Measurements from ENCODE around the gene DRC7. TPM values are rescaled to one million over a fixed set of nuclear protein-coding genes. Genes with fewer than 3 reads are reported as not detected.

DRC7 gene
- total RNA-seq, 1 experiment from 2014 or later = 0.85 TPM

GRCh38 chr16:57781349-57781740 is 86.7 kb downstream of the DRC7 start:
- CTCF ChIA-PET = no interaction called here
- intact Hi-C loops (cut with micrococcal nuclease; ENCODE audit: unreplicated experiment) = no loop called here
- H3K27ac ChIP-seq = no peak overlapping the region
- no peaks in the 10 kb centered on the region for H3K27me3 ChIP-seq (ENCODE audit: insufficient read depth, low read depth)
- TF ChIP-seq EZH2 (IDR thresholded peaks at IDR 0.05; ENCODE audit: low read depth) = no peak
- no peak for TF ChIP-seq CTCF (conservative IDR thresholded peaks at IDR 0.05)
- peaks cover 4% of the 10 kb centered on the region; the same call in 1 of the 2 replicates for H3K79me2 ChIP-seq (ENCODE audit: low read depth)
- no peak overlapping the region for H2AFZ ChIP-seq
- no peak overlapping the region for H3K4me2 ChIP-seq
- no peak overlapping the region for H3K4me3 ChIP-seq
- H3F3A ChIP-seq (ENCODE audit: insufficient read depth, low read depth) = peaks cover 29% of the 10 kb centered on the region; the same call in 1 of the 2 replicates
- H3K36me3 ChIP-seq (ENCODE audit: low read depth) = peaks cover 17% of the 10 kb centered on the region
- H3K4me1 ChIP-seq (replicated peaks; ENCODE audit: insufficient read depth) = peaks cover 31% of the 10 kb centered on the region
- POLR2A ChIA-PET (ENCODE audit: unreplicated experiment) = no interaction called here
- DNase-seq = no peak
- no peaks in the 10 kb centered on the region for H4K20me1 ChIP-seq (ENCODE audit: insufficient read depth)
- no TSS peak for BruUV-seq (replicated peaks)
- H3K9me2 ChIP-seq (ENCODE audit: insufficient read depth) = no peaks in the 10 kb centered on the region
- no peaks in the 10 kb centered on the region; the same call in 1 of the 2 replicates for H3K9me3 ChIP-seq (ENCODE audit: insufficient read depth, low read depth)

Small RNAs within 50 kb of the gene (microRNA-seq; reads per million reads assigned to microRNA genes)
- not detected for gene MIR6772 (ENCODE audit: borderline number of aligned reads, borderline replicate concordance)

Other genes starting within 250 kb of the DRC7 start
- 51.4 and 56.4 TPM in 2 replicates for gene CIAPIN1, start 247.4 kb upstream of the DRC7 start, total RNA-seq (2021)
- 53.5 and 58.3 TPM in 2 replicates for gene COQ9, start 247.3 kb upstream of the DRC7 start, total RNA-seq (2021)
- gene POLR2C, start 232.1 kb upstream of the DRC7 start, total RNA-seq (2021) = 47.3 and 47.8 TPM in 2 replicates
- gene DOK4, start 208.3 kb upstream of the DRC7 start, total RNA-seq (2021) = 27.4 and 38.7 TPM in 2 replicates
- gene CCDC102A, start 158.2 kb upstream of the DRC7 start, total RNA-seq (2021) = 8.1 and 11.8 TPM in 2 replicates
- gene ADGRG5, start 152.2 kb upstream of the DRC7 start, total RNA-seq (2021) = not detected in 2 replicates
- gene ADGRG1, start 66.2 kb upstream of the DRC7 start, total RNA-seq (2021) = 105 and 131 TPM in 2 replicates
- gene ADGRG3, start 26.5 kb upstream of the DRC7 start, total RNA-seq (2021) = 0.25 TPM in 1 of 2 replicates, not detected in the other
- 25.9 and 27.7 TPM in 2 replicates for gene KATNB1, start 41.0 kb downstream of the DRC7 start, total RNA-seq (2021)
- gene KIFC3, start 107.7 kb downstream of the DRC7 start, total RNA-seq (2021) = 52.5 and 65.5 TPM in 2 replicates